HCT116 (cell line): ENCODE data around the gene MMP17.

Source experiments
- CEBPB ChIP-seq: IDR thresholded peaks from 2 replicates; pipeline ENCODE4 v1.6.1; 2012; ENCODE audit warnings: low read depth
- EZH2 ChIP-seq: fragments of 200-600 bp; sonication (generic); IDR thresholded peaks from 2 replicates; pipeline ENCODE4 v1.6.1; 2017; ENCODE audit warnings: antibody characterized with exemption, mixed run types
- FOSL1 ChIP-seq: IDR thresholded peaks from 2 replicates; pipeline ENCODE4 v1.6.1; 2012; ENCODE audit warnings: low read depth
- JUND ChIP-seq: IDR thresholded peaks from 2 replicates; pipeline ENCODE4 v1.6.1; 2012
- MAX ChIP-seq: IDR thresholded peaks from 2 replicates; pipeline ENCODE4 v1.6.1; 2012
- POLR2A ChIP-seq: IDR thresholded peaks from 2 replicates; pipeline ENCODE4 v1.7.0; 2011; ENCODE audit warnings: borderline replicate concordance; ENCODE audit not compliant: insufficient read depth, insufficient read length; ENCODE audit errors: extremely low read depth
- POLR2AphosphoS5 ChIP-seq: IDR thresholded peaks from 2 replicates; pipeline ENCODE4 v1.6.1; 2011; ENCODE audit warnings: mild to moderate bottlenecking, low read depth, low read length, moderate library complexity
- RAD21 ChIP-seq: IDR thresholded peaks from 2 replicates; pipeline ENCODE4 v1.6.1; 2012; ENCODE audit warnings: low read depth, mild to moderate bottlenecking
- SIN3A ChIP-seq: IDR thresholded peaks from 2 replicates; pipeline ENCODE4 v1.6.1; 2012; ENCODE audit warnings: low read depth
- TCF7L2 ChIP-seq: IDR thresholded peaks from 2 replicates; pipeline ENCODE4 v1.7.0; 2011; ENCODE audit warnings: borderline replicate concordance, inconsistent platforms; ENCODE audit not compliant: insufficient read depth, insufficient read length; ENCODE audit errors: extremely low read depth
- ZFX ChIP-seq: fragments of 450-650 bp; IDR thresholded peaks from 2 replicates; pipeline ENCODE4 v1.6.1; 2017
- ZNF274 ChIP-seq: fragments of 200-500 bp; sonication (Bioruptor generic); IDR thresholded peaks from 2 replicates; pipeline ENCODE4 v1.6.1; 2014; ENCODE audit warnings: mild to moderate bottlenecking, low read depth, low read length, inconsistent platforms
- TF ChIP-seq, protein P1 (sequence below), 3 experiments: fragments of 200-600 bp in 1 of 3; sonication (generic) in 1 of 3; IDR thresholded peaks in 2 of 3; conservative IDR thresholded peaks in 1 of 3; 2 replicates each; pipeline ENCODE4 v1.5.1; 2012 to 2017; ENCODE audit warnings: low read depth in 2 of 3, low read length in 2 of 3, antibody characterized with exemption in 1 of 3, borderline replicate concordance in 1 of 3, control low read depth in 1 of 3, mild to moderate bottlenecking in 1 of 3, mixed read lengths in 1 of 3, mixed run types in 1 of 3, moderate library complexity in 1 of 3; ENCODE audit not compliant: insufficient read depth in 1 of 3
- TF ChIP-seq, protein P2 (sequence below): IDR thresholded peaks from 2 replicates; pipeline ENCODE4 v1.6.1; 2012; ENCODE audit warnings: low read depth

DNA sequence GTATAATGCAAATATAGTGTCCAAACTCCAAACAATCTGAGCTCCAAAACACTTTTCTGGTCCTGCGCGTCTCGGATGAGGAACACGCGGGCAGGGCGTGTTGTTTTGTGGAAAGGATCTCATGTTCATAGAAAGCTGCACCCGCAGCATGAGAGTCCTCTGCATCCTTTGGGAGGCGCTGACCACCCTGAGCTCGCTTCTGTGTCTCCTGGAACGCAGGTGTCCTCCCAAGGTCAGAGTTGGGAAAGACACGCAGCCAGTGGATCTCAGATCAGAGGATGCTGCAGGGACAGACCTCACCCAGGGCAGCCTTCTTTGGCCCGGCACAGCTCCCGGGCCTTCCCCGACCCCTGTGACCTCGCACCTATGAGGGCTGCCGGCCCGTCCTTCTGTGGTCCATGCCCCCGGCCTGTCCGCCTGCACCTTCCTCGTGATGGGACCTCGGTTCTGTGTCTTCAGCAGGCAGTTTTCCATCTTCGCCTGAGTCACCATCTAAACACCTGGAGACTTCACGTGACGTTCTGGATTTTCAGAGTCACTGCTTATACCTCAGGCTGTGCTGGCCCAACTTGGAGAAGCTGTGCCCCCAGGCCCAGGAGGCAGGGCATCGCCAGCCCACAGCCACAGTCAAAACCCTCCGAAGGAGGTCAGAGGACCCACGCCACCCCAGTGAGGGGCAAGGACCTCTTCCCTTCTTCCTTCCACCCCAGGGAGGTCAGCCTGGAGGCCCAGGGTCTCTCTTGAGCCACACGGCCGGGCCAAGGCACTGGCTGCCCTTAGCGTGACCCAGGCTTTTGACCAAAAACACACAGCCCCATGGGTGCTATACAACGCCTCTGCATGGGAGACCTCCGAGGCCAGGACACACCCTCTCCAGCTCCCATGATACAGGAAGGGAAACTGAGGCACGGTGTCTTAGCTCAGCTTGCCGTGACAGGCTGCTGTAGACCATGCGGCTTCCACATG, 25.9 kb downstream of the MMP17 start:
- TF ChIP-seq ZFX (no peak), CEBPB (no peak), POLR2A (no peak), EZH2 (no peak), SIN3A (no peak), MAX (no peak), POLR2AphosphoS5 (no peak), ZNF274 (no peak), RAD21 (peak; percentile 60), TCF7L2 (no peak), JUND (no peak), FOSL1 (no peak)
- TF ChIP-seq, protein P1, sequence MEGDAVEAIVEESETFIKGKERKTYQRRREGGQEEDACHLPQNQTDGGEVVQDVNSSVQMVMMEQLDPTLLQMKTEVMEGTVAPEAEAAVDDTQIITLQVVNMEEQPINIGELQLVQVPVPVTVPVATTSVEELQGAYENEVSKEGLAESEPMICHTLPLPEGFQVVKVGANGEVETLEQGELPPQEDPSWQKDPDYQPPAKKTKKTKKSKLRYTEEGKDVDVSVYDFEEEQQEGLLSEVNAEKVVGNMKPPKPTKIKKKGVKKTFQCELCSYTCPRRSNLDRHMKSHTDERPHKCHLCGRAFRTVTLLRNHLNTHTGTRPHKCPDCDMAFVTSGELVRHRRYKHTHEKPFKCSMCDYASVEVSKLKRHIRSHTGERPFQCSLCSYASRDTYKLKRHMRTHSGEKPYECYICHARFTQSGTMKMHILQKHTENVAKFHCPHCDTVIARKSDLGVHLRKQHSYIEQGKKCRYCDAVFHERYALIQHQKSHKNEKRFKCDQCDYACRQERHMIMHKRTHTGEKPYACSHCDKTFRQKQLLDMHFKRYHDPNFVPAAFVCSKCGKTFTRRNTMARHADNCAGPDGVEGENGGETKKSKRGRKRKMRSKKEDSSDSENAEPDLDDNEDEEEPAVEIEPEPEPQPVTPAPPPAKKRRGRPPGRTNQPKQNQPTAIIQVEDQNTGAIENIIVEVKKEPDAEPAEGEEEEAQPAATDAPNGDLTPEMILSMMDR (IDR thresholded peaks at IDR 0.05 in 2 of 3, conservative IDR thresholded peaks at IDR 0.05 in 1 of 3; ENCODE audit: borderline replicate concordance in 1 of 3, insufficient read depth in 1 of 3, low read depth in 2 of 3, low read length in 2 of 3) = no peak; a peak in 1 of 6 replicates
- TF ChIP-seq, protein P2, sequence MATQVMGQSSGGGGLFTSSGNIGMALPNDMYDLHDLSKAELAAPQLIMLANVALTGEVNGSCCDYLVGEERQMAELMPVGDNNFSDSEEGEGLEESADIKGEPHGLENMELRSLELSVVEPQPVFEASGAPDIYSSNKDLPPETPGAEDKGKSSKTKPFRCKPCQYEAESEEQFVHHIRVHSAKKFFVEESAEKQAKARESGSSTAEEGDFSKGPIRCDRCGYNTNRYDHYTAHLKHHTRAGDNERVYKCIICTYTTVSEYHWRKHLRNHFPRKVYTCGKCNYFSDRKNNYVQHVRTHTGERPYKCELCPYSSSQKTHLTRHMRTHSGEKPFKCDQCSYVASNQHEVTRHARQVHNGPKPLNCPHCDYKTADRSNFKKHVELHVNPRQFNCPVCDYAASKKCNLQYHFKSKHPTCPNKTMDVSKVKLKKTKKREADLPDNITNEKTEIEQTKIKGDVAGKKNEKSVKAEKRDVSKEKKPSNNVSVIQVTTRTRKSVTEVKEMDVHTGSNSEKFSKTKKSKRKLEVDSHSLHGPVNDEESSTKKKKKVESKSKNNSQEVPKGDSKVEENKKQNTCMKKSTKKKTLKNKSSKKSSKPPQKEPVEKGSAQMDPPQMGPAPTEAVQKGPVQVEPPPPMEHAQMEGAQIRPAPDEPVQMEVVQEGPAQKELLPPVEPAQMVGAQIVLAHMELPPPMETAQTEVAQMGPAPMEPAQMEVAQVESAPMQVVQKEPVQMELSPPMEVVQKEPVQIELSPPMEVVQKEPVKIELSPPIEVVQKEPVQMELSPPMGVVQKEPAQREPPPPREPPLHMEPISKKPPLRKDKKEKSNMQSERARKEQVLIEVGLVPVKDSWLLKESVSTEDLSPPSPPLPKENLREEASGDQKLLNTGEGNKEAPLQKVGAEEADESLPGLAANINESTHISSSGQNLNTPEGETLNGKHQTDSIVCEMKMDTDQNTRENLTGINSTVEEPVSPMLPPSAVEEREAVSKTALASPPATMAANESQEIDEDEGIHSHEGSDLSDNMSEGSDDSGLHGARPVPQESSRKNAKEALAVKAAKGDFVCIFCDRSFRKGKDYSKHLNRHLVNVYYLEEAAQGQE = no peak
